Ishikawa (cell line): ENCODE results near the gene DSG4.

ENCODE experiments used
- CEBPB ChIP-seq: IDR thresholded peaks from 2 replicates; pipeline ENCODE4 v1.6.1; 2012
- EP300 ChIP-seq: IDR thresholded peaks from 2 replicates; pipeline ENCODE4 v1.6.1; 2012; ENCODE audit warnings: borderline replicate concordance

GRCh38 chr18:31420524-31420923 is 43.9 kb downstream of the DSG4 start:
- TF ChIP-seq EP300 (no peak), CEBPB (no peak)
